ENCODE measurements around the gene FARS2. TPM values are rescaled to one million over a fixed set of nuclear protein-coding genes. Genes with fewer than 3 reads are reported as not detected.

FARS2 gene
- polyA plus RNA-seq, 1 donor from 2014 or later = 11.9 TPM

- no peak overlapping the region for H2AFZ ChIP-seq (ENCODE audit: low read depth, low read length)
- H3K9me3 ChIP-seq (ENCODE audit: low read length) = no peaks in the 10 kb centered on the region
- H3K9ac ChIP-seq (ENCODE audit: low read length) = no peak overlapping the region
- no peaks in the 10 kb centered on the region for H4K20me1 ChIP-seq (ENCODE audit: insufficient read depth)
- no peak overlapping the region for H3K27ac ChIP-seq (ENCODE audit: low read length)
- H3K36me3 ChIP-seq (ENCODE audit: insufficient read depth, low read length) = no peaks in the 10 kb centered on the region
- no peak overlapping the region for H3K4me3 ChIP-seq (ENCODE audit: low read length)
- H3K4me2 ChIP-seq (ENCODE audit: low read length) = no peak overlapping the region
- H3K79me2 ChIP-seq (replicated peaks; ENCODE audit: insufficient read depth, low read length) = no peaks in the 10 kb centered on the region
- no peaks in the 10 kb centered on the region for H3F3A ChIP-seq (ENCODE audit: insufficient read depth, low read length, poor library complexity, severe bottlenecking)
- TF ChIP-seq TAF1 (IDR thresholded peaks at IDR 0.05; ENCODE audit: low read depth) (no peak), MXI1 (conservative IDR thresholded peaks at IDR 0.05; ENCODE audit: poor library complexity, severe bottlenecking) (no peak), POLR2AphosphoS5 (IDR thresholded peaks at IDR 0.05) (no peak), REST (IDR thresholded peaks at IDR 0.05; ENCODE audit: borderline replicate concordance) (no peak), EZH2 (IDR thresholded peaks at IDR 0.05; ENCODE audit: borderline replicate concordance, insufficient read depth, low read length, poor library complexity, severe bottlenecking) (no peak), EP300 (conservative IDR thresholded peaks at IDR 0.05; ENCODE audit: poor library complexity, severe bottlenecking) (no peak), RAD21 (conservative IDR thresholded peaks at IDR 0.05) (no peak)
- H3K27me3 ChIP-seq (ENCODE audit: insufficient read depth, low read depth, low read length) = no peaks in the 10 kb centered on the region
- H3K9me2 ChIP-seq (ENCODE audit: insufficient read depth, low read length) = no peaks in the 10 kb centered on the region
These were observed 279.7 kb downstream of the FARS2 start for GRCh38 chr6:5541025-5541424.

DNA sequence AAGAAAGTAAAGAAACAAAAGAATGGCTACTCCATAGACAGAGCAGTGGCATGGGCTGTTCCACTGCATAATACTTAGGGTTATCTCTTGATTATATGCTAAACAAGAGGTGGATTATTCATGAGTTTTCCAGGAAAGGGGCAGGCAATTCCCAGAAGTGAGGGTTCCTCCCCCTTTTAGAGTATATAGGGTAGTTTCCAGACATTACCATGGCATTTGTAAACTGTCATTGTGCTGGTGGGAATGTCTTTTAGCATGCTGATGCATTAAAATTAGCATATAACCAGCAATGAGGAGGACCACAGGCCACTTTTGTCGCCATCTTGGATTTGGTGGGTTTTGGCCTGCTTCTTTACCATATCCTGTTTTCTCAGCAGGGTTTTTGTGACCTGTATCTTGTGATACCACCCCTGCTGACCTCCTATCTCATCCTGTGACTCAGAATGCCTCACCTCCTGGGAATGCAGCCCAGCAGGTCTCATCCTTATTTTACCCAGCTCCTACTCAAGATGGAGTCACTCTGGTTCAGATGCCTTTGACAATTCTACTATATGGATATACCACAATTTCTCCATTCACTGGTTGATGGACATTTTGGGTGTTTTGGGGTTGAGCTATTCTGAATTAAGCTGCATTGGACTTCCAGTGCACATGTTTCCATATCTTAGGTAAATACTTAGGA lies 280.6 kb downstream of the FARS2 start:
- no peak overlapping the region for H3K27ac ChIP-seq (ENCODE audit: low read length)
- no peaks in the 10 kb centered on the region for H3K79me2 ChIP-seq (replicated peaks; ENCODE audit: insufficient read depth, low read length)
- no peak overlapping the region for H3K4me3 ChIP-seq (ENCODE audit: low read length)
- H3K9me2 ChIP-seq (ENCODE audit: insufficient read depth, low read length) = no peaks in the 10 kb centered on the region
- H3K9ac ChIP-seq (ENCODE audit: low read length) = no peak overlapping the region
- H4K20me1 ChIP-seq (ENCODE audit: insufficient read depth) = no peaks in the 10 kb centered on the region
- no peak overlapping the region for H2AFZ ChIP-seq (ENCODE audit: low read depth, low read length)
- TF ChIP-seq EP300 (conservative IDR thresholded peaks at IDR 0.05; ENCODE audit: poor library complexity, severe bottlenecking) = no peak
- TF ChIP-seq MXI1 (conservative IDR thresholded peaks at IDR 0.05; ENCODE audit: poor library complexity, severe bottlenecking) = no peak
- TF ChIP-seq EZH2 (IDR thresholded peaks at IDR 0.05; ENCODE audit: borderline replicate concordance, insufficient read depth, low read length, poor library complexity, severe bottlenecking) = no peak
- TF ChIP-seq POLR2AphosphoS5 (IDR thresholded peaks at IDR 0.05) = no peak
- no peak for TF ChIP-seq REST (IDR thresholded peaks at IDR 0.05; ENCODE audit: borderline replicate concordance)
- no peaks in the 10 kb centered on the region for H3K9me3 ChIP-seq (ENCODE audit: low read length)
- H3F3A ChIP-seq (ENCODE audit: insufficient read depth, low read length, poor library complexity, severe bottlenecking) = no peaks in the 10 kb centered on the region
- H3K27me3 ChIP-seq (ENCODE audit: insufficient read depth, low read depth, low read length) = no peaks in the 10 kb centered on the region
- no peak overlapping the region for H3K4me2 ChIP-seq (ENCODE audit: low read length)
- H3K36me3 ChIP-seq (ENCODE audit: insufficient read depth, low read length) = no peaks in the 10 kb centered on the region
